Activated naive CD4-positive, alpha-beta T cell (primary cell): Measurements from ENCODE around the gene RRP15.

Source experiments
- DNase-seq, 4 experiments: peaks; one replicate each; lab custom pipeline; 2025; lab: John Stamatoyannopoulos, UW

The RRP15 gene

GRCh38 chr1:218362418-218363076, 77.5 kb downstream of the RRP15 start:
- no peak for DNase-seq

- no peak for DNase-seq
Observed at GRCh38 chr1:218363141-218363540, 78.0 kb downstream of the RRP15 start.

GRCh38 chr1:218364028-218364710, 79.1 kb downstream of the RRP15 start:
- DNase-seq: no peak

GRCh38 chr1:218365226-218365999, 80.3 kb downstream of the RRP15 start:
- DNase-seq: no peak

- DNase-seq: no peak
Observed at GRCh38 chr1:218366322-218367052, 81.4 kb downstream of the RRP15 start.

- DNase-seq: no peak
Observed at GRCh38 chr1:218367118-218367517, 82.0 kb downstream of the RRP15 start.

- no peak for DNase-seq
Observed at GRCh38 chr1:218368686-218369085, 83.6 kb downstream of the RRP15 start.

GRCh38 chr1:218369688-218370511, 84.8 kb downstream of the RRP15 start:
- DNase-seq: no peak

- no peak for DNase-seq
Observed at GRCh38 chr1:218371927-218372672, 87.0 kb downstream of the RRP15 start.

GRCh38 chr1:218374401-218375353, 89.6 kb downstream of the RRP15 start:
- no peak for DNase-seq

GRCh38 chr1:218376722-218377121, 91.6 kb downstream of the RRP15 start:
- no peak for DNase-seq

GRCh38 chr1:218377143-218377660, 92.1 kb downstream of the RRP15 start:
- peak in 1 of 4 experiments; percentile 3 for DNase-seq

GRCh38 chr1:218380125-218380977, 95.3 kb downstream of the RRP15 start:
- DNase-seq: no peak

- DNase-seq: no peak
Observed at GRCh38 chr1:218382261-218382660, 97.2 kb downstream of the RRP15 start.

GRCh38 chr1:218383051-218383450, 98.0 kb downstream of the RRP15 start:
- no peak for DNase-seq

- no peak for DNase-seq
Observed at GRCh38 chr1:218383681-218384080, 98.6 kb downstream of the RRP15 start.

GRCh38 chr1:218384581-218384993, 99.5 kb downstream of the RRP15 start:
- DNase-seq: no peak
